ENCODE measurements around the gene PDE4A.
"Not testable (repeated sequence)": the region's sequence is repeated elsewhere in the genome, so short reads cannot be mapped to it uniquely, and the experiment has no call there.

PDE4A gene

DNA sequence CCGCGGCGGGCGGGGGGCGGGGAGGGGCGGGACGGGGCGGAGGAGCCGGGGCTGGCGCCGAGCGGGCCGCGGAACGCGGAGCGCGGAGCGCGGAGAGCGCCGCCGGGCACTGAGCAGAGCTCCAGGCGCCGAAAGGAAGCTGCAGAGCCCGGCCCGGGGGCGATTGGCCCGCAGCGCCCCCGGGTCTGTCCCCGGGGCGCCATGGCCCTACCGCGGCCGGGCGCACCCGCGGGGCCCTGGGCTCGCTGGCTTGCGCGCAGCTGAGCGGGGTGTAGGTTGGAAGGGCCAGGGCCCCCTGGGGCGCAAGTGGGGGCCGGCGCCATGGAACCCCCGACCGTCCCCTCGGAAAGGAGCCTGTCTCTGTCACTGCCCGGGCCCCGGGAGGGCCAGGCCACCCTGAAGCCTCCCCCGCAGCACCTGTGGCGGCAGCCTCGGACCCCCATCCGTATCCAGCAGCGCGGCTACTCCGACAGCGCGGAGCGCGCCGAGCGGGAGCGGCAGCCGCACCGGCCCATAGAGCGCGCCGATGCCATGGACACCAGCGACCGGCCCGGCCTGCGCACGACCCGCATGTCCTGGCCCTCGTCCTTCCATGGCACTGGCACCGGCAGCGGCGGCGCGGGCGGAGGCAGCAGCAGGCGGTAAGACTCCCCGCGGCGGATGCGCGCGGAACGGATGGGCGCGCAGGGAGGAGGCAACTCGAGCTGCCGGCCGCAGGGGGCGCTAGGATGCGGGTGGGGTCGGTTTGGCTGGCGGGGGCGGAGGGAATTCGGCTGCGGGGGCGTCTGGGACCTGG lies at the start of gene PDE4A:
Gene PDE4A (plus strand): TSS at position 95 of the 796 bp plus-strand sequence. CDS start 227 bp downstream, at position 322.
- DNase-seq (ENCODE audit: low read depth), result no peak

DNA sequence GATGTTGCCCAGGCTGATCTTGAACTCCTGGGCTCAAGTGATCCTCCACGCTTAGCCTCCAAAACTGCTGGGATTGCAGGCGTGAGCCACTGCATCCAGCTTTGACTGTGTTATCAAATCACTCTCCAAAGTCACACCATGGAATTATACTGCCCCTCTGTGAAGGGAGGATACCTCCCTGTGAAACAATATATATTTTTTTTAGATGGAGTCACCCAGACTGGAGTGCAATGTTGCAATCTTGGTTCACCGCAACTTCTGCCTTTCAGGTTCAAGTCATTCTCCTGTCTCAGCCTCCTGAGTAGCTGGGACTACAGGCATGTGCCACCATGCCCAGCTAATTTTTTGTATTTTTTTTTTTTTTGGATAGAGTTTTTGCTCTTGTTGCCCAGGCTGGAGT lies 47.6 kb upstream of the PDE4A start:
- DNase-seq (ENCODE audit: low read depth), result no peak

DNA sequence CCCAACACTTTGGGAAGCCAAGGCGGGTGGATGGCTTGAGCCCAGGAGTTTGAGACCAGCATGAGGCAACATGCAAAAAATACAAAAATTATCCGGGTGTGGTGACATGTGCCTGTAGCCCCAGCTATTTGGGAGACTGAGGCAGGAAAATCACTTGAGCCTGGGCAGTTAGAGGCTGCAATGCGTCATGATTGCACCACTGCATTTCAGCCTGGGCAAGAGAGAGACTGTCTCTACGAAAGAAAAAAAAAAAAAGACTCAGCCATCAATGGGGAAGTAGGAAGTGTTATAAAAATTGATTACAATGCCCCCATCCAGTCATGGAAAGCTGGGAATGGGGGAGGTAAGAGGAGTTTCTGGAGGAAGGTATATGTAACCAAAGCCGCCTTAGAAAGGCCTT lies 45.4 kb upstream of the PDE4A start:
- no peak for DNase-seq (ENCODE audit: low read depth)

DNA sequence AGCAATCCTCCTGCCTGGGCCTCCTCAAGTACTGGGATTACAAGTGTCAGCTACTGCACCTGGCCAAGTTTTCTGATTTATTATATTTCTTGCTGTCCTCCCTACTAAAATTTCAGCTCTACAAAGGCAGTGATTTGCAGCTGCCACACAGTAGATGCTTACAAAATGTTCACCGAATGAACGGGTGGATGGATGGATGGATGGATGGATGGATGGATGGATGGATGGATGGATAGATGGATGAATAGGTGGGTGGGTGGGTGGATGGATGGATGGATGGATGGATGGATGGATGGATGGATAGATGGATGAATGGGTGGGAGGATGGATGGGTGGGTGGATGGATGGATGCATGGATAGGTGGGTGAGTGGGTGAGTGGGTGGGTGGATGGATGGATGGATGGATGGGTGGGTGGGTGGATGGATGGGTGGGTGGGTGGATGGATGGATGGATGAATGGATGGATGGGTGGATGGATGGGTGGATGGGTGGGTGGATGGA lies 43.1 kb upstream of the PDE4A start:
- DNase-seq (ENCODE audit: low read depth), result not testable (repeated sequence)

DNA sequence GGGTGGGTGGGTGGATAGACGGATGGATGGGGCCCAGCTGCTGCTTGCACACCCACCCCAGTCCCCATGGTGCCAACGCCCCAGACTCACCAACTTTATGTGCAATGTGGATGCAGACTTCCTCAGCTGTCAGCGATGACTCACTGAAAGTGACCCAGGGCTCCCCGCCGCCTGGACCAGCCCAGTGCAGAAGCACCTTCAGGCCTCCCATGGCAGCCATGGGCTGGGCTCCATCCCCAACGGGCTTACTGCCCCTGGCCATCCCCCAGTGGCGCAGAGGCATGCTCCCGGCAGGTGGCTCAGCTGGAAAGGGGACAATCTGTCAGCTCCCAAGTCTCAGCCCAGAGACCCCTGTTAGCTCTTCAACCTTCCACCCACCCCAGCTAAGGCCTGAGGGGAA lies 42.2 kb upstream of the PDE4A start:
- DNase-seq (ENCODE audit: low read depth), result no peak

DNA sequence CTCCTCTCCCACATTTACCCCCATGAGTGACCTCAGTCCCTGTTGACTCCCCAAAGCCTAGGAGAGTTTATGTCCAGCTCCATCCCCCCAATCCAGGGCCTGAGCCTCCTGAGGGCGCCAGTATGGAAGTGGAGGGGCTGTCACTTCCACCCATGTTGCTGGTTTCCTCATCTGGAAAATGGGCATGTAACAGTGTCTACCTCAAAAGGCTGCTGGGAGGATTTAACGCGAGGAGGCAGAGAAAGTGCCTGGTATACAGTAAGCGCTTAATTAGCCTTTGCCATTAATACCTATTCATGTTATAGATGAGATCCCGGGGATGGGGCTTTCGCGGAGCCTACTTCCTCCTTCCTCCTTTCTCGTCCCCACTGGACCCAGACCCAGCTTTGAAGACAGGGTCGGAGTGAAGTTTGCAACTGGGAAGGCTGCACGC lies 40.4 kb upstream of the PDE4A start:
- no peak for DNase-seq (ENCODE audit: low read depth)

DNA sequence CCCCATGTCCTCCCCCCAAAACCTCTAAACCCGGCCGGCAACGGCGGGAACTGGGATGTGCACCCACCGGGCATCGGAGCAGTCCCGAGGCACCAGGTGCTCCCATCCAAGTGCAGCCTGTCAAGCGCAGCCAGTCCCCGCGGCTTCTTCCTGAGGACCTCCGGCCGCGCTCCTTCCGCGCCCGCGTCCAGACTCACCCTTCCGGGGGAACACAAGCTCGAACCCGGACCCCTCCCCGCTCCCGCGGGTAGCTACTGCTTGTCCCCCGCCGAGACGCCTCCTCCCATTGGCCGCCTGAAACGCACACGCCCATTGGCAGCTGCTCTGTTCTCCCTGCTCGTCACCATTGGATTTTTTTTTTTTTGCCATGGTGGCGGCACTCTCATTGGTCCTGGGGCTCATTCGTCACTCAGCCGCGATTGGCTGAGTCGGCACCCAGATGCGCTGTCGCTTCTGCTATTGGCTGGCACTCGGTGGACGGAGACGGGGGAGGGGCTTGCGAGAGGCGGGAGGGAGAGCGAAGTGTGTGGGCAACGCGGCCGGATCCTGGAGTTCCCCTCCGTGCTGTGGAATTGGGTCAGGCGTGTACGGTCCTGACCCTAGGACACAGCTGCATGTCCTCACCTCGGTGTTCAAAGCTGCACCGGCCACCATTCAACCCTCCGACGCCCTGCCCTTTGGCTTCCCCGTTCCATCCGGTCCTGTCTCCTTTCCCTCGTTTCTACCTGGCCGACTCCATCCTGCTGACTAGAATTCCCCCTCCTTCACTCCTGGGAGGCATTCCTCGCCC lies 39.8 kb upstream of the PDE4A start, which contains the start of gene TYK2:
Gene TYK2 (minus strand): TSS at position 260 of the 790 bp plus-strand sequence. CDS start 2,166 bp downstream, outside the sequence.
- DNase-seq (ENCODE audit: low read depth), result peak; percentile 98

DNA sequence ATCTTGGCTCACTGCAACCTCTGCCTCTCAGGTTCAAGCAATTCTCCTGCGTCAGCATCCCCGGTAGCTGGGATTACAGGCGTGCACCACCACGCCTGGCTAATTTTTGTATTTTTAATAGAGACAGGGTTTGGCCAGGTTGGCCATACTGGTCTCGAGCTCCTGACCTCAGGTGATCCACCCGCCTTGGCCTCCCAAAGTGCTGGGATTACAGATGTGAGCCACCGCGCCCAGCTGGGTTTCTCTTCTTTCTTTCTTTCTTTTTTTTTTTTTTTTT lies 37.2 kb upstream of the PDE4A start:
- not testable (repeated sequence) for DNase-seq (ENCODE audit: low read depth)

DNA sequence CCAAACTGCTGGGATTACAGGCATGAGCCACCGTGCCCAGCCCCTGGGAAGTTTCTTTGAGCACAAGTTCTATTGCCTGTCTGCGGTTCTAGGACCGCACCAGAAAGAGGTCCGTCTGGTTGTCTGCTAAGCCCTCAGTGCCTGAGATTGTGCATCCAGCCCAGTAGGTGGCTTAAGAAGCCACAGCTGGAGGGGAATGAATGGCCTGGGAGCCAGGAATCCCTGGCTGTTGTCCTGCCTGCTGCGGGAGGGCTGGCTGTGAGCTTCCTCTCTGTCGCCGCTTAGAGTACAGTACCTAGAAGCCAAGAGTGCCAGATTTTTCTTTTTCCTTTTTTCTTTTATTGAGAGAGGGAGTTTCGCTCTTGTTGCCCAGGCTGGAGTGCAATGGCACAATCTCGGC lies 35.8 kb upstream of the PDE4A start:
- DNase-seq (ENCODE audit: low read depth), result no peak

DNA sequence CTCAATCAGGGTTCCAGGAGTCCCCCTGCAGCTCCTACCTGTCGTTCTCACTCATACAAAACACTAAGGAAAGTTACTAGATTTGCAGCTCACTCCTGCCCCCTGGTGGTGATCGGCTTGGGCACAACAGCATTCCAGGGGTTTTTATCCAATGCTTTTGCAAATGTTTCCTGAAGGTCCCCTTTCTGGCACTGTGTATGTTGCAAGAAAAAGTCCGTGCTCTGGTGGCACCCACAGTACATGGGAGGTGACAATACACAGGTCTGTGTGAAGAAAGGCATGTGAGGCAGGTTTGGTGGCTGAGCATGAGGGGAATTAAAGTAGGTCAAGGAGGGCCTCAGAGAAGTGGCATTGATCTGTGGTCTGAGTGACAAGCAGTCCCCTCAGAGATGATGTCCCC lies 31.4 kb upstream of the PDE4A start:
- peak; percentile 49 for DNase-seq (ENCODE audit: low read depth)

DNA sequence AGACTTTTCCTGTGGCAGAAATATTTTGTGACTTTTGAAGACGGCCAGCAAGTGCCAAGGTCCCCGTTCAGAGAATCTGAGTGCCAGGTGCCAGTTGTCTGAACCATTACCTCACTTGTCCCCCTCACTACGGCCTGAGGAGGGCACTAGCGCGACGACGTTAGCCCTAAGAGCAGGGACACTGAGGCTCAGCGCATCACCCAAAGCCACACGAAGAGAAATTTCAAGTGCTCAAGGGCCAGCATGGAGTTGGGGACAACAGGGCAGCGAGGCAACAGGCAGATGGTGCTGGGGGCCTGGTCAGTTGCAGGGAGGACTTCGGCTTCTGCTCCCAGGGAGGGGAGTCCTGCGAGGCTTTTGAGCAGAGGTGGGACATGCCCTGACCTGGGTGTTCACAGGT lies 30.5 kb upstream of the PDE4A start:
- DNase-seq (ENCODE audit: low read depth), result no peak

DNA sequence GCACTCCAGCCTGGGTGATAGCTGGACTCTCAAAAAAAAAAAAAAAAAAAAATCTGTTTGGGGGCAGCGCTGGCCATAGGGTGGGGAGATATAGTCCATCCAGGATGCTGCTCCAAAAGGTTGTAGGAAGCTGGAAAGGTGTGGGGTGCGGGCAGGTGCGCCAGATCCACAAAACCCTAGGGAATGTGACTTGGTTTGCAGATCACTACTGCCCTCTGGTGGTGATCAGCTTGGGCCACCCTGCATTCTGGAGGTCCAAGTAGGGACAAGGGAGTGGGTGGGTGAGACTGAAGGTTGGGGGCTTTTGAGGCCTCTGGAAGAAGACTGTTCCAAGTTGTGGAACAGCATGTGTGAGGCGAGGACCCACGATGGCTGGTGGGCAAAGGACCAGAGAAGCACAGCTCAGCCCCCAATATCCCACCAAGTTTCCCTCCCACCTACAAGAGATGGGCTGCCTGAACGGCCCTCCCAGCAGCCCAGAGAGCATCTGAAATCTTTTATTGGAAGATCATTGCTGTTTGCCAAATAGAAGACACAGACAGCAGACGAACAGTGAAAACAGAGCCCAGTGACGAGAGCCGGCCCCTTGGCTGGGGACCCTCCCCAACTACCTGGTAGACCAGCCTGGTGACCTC lies 29.6 kb upstream of the PDE4A start:
- DNase-seq (ENCODE audit: low read depth), result peak; percentile 50

DNA sequence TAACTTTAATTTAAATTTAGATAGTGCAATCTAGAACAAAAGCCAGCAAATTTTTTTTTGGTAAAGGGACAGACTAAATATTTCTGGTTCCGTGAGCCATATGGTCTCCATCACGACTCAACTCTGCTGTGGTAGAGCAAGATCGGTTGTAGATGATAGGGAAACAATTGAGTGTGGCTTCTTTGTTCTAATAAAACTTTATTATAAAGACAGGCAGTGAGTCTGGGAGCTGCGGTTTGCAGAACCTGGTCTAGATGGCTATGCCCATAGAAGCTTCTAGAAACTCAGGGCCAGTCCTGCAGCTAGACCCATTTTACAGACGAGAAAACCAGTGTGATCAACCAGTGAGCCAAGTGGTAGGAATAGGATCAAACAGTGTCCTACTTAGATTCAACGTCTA lies 28.2 kb upstream of the PDE4A start:
- no peak for DNase-seq (ENCODE audit: low read depth)

DNA sequence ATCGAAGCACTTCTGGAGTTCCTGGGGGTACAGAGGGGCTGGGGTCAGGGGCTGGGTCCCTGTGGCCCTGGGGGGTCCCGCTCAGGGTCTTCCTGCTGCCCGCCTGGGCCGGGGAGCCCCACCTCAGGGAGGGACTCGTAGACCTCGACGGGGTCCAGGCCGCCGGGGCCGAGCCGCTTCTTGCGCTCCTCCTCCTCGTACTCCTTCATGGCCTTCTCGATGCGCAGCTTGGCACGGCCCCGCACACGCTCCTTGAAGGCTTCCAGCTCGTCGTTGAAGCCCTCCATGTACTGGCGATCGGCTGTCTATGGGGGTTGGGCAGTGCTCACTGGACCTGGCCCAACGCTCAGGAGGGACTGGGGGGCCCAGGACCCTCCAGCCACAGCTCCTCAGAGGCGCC lies 27.2 kb upstream of the PDE4A start:
- no peak for DNase-seq (ENCODE audit: low read depth)

DNA sequence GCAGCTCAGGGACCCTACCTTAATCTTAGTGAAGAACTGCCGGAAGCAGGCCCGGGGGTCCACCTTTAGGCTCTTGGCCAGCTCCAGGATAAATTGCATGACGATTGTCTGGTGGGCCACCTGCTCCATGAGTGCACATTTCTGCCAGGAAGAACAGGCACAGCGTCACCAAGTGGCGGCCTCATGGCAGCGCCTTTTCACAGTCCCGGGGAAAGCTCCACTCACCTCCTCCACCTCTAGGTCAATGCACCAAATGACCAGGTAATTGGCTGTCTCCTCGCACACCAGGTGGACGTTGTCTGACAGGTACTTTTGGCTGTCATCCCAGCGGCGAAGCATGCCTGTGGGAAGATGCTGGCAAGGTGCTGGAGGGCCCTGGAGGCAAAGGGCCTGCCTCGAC lies 25.3 kb upstream of the PDE4A start:
- no peak for DNase-seq (ENCODE audit: low read depth)

DNA sequence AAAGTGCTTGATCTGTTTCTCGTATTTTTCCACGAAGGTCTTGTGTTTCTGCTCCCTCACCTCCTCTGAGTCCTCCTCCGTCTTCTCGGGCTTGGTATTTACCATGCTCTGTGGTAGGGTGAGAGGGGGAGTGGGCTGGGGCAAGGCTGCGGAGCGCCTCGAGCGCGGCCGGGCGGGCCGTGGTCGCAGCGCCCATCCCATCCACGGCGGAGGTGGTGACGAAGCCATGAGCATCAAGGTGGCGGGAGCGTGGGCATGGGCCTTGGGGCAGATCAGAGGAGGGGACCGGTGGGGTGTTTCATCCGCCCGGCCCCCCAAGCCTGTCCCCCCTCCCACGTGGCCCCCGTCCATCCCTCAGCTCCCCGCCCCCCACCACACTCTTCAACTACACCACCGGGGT lies 24.9 kb upstream of the PDE4A start:
- DNase-seq (ENCODE audit: low read depth), result no peak

DNA sequence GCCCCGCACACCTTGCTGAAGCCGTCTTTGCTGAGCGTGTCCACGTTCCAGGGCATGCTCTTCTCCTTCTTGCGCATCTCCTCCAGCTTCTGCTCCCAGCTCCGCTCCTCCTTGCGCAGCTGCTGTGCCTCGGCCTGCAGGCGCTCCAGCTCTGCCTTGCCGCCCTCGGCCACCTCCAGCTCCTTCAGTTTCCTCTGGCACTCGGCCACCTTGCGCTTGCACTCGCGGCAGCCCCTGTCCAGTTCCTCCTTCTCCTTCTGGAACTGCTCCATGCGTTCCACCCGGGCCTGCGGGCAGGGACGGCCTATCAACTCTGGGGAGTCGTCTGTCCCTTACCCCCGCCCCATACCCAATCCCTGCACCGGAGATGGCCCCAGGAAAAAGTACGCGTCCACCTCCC lies 24.4 kb upstream of the PDE4A start:
- no peak for DNase-seq (ENCODE audit: low read depth)

DNA sequence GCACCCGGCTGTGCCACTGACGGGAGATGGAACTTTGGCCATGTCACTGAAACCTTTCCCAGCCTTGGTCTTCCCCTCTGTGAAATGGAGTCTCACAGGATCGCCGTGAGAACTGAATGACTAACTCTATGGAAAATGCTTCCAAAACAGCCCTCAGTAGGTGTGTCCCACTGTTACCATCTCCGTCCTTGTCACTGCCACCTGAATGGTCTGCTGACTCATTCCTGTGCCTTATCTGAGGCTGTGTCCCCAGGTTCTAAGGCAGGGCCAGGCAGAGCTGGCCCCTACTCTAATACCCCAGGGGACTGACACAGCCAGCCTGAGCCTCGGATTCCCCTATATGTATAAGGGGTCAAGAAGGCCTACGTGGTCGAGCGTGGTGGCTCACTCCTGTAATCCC lies 21.5 kb upstream of the PDE4A start:
- DNase-seq (ENCODE audit: low read depth), result no peak

DNA sequence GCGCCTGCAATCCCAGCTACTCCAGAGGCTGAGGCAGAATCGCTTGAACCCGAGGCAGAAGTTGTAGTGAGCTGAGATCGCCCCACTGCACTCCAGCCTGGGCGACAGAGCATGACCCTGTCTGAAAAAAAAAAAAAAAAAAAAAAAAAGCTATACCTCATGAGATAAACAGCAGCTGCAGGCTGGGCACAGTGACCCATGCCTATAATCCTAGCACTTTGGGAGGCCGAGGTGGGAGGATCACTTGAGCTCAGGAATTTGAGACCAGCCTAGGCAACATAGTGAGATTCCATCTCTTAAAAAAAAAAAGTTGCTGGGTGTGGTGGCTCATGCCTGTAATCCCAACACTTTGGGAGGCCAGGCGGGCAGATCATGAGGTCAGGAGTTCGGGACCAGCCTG lies 21.0 kb upstream of the PDE4A start:
- not testable (repeated sequence) for DNase-seq (ENCODE audit: low read depth)

DNA sequence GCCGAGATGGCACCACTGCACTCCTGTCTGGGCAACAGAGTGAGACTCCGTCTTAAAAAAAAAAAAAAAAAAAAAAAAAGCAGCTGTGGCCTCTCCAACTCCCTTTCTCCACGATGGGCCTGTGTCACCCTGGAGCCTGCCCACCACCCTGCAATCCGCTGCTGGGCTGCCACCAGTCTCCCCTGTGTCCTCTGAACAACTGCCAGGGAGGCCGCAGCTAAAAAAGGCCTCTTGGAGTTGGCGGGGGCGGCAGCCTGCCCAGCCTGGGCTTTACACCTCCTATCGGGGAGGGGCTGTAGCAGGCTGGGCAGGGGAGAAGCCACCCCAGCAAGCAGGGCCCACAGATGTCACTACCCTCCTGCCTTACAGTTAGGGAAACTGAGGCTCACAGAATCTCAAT lies 20.5 kb upstream of the PDE4A start:
- no peak for DNase-seq (ENCODE audit: low read depth)

DNA sequence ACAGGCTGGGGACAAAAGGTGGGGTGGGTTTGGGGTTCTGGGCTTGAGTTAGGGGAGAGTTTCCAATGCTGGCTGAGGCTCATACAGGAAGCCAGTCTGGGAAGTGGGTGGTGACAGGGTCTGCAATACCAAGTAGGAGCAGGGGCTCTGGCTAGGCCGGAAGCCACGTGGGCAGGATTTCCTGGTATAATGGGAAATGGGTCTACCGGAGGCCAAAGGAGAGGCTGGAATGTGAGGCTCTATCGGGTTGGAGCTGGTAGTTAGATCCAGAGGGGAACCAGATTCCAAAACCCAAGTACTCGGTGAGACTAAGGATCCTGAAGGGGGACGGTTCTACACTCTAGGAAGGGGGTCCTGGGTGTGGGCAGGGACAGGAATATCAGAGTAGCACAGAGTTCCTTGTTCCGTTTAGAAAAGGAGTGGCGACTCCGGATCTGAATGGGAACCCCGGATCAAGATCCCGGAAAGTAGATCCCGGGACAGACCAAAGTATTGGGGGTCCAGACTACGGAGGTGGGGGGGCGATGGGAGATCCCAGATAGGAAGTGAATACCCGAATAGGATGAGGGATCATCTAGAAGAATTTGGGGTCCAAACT lies 17.8 kb upstream of the PDE4A start:
- DNase-seq (ENCODE audit: low read depth), result no peak

All from fibroblast of gingiva (primary cell).